ENCODE measurements around the gene MRM3. TPM values are rescaled to one million over a fixed set of nuclear protein-coding genes. Genes with fewer than 3 reads are reported as not detected.

MRM3 gene, protein sequence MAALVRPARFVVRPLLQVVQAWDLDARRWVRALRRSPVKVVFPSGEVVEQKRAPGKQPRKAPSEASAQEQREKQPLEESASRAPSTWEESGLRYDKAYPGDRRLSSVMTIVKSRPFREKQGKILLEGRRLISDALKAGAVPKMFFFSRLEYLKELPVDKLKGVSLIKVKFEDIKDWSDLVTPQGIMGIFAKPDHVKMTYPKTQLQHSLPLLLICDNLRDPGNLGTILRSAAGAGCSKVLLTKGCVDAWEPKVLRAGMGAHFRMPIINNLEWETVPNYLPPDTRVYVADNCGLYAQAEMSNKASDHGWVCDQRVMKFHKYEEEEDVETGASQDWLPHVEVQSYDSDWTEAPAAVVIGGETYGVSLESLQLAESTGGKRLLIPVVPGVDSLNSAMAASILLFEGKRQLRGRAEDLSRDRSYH
- total RNA-seq, result 10 to 100 TPM in 2 of 4 donors, 1 to 10 TPM in 2; 3.2 to 20.8 (median 11.6) TPM

DNA sequence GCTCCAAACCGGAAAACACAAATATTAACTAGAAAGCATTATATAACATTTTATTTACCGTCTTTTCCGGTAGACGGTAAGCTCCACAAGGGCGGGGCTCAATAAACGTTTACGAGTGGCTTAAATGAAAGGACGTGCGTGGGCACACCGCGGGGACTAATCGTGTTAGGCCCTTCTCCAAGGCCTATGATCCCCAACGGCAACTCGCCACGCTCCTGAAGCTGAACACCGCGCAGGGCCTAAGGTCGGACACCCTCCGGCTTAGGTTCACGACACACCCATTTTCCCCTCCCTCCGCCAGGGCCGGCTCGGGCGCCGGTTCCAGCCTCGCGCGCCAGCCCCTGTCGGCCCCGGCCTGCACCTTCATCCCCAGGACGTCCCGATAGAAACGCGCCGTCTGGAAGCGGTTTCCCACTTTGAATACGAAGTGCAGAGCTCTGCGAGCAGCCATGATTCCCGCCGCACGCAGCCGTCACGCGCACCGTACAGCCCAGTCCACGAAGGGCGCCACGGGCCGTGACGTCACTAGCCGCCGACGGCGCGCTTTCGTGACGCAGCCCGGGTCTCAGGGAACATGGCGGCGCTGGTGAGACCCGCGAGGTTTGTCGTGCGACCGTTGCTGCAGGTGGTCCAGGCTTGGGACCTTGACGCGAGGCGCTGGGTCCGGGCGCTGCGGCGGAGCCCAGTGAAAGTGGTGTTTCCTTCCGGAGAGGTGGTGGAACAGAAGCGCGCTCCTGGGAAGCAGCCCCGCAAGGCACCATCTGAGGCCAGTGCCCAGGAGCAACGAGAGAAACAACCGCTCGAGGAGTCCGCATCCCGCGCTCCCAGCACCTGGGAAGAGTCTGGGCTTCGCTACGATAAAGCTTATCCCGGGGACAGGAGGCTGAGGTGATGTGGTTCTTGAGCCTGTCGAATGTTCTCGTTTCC lies at the start of gene MRM3, which contains the start of gene GLOD4:
TSS of gene MRM3 (plus strand) at position 549 of the 927 bp plus-strand sequence. CDS start at position 575, 26 bp downstream.
TSS of gene GLOD4 (minus strand) at position 476 of the 927 bp plus-strand sequence. CDS start at position 451, 25 bp downstream.
- Histone ChIP-seq H3K36me3 (no peaks in the 10 kb centered on the region), H3K4me1 (no peaks in the 10 kb centered on the region), H3K4me3 (peak within 1 kb of the TSS; percentile 68 to 77), H3K27ac (peak within 1 kb of the TSS; percentile 79 to 85), H3K9me3 (no peaks in the 10 kb centered on the region), H3K27me3 (no peaks in the 10 kb centered on the region)
- intact Hi-C loops (cut with DNase I; ENCODE audit: low total_unique reads), result no loop called here
- TF ChIP-seq, protein P1, sequence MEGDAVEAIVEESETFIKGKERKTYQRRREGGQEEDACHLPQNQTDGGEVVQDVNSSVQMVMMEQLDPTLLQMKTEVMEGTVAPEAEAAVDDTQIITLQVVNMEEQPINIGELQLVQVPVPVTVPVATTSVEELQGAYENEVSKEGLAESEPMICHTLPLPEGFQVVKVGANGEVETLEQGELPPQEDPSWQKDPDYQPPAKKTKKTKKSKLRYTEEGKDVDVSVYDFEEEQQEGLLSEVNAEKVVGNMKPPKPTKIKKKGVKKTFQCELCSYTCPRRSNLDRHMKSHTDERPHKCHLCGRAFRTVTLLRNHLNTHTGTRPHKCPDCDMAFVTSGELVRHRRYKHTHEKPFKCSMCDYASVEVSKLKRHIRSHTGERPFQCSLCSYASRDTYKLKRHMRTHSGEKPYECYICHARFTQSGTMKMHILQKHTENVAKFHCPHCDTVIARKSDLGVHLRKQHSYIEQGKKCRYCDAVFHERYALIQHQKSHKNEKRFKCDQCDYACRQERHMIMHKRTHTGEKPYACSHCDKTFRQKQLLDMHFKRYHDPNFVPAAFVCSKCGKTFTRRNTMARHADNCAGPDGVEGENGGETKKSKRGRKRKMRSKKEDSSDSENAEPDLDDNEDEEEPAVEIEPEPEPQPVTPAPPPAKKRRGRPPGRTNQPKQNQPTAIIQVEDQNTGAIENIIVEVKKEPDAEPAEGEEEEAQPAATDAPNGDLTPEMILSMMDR (IDR thresholded peaks at IDR 0.05), result peak; percentile 23 to 61 (median 45)
- TF ChIP-seq POLR2A (IDR thresholded peaks at IDR 0.05), result peak; percentile 59 to 77
- DNase-seq, result peak; percentile 90 to 93

DNA sequence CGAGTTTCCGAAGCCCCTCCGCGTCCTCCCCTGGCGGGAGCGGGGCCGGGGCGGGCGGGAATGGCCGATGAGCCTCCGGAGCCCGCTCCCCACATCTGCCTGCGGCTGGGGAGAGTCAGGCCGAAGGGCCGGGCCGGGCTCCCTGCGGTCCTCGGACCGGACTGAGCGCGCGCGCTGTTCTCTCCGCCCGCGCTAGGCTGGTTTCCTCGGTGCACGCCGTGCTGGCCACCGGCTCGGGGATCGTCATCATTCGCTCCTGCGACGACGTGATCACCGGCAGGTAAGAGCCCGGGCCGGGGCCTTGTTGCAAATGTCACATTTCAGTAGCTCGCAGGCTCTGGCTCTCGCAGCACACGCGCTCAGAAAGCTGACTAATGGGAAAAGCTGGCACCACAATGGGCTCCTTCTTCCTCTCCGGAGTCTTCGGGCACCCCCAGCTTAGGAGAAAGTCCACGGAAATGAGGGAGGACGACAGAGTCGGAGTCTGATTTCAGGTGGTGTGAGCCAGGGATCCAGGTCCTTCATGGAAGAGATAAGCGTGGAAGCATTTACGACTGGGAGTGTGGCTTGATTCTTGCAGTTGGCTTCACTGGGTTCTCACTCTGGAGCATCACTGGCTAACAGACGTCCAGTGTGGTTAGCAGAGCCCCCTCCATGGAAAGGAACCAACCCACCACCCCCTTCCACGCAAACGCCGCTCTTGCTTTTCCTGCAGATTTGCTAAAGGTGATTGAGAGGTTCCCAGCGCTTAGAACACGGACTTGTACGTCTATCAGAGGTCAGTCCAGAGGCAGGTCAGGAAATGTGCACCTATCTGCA lies 49.0 kb upstream of the MRM3 start:
- H3K9me3 ChIP-seq, result no peaks in the 10 kb centered on the region
- H3K4me1 ChIP-seq, result no peaks in the 10 kb centered on the region
- no peaks in the 10 kb centered on the region for H3K27me3 ChIP-seq
- peak overlapping the region; percentile 49 to 96 for H3K4me3 ChIP-seq
- TF ChIP-seq, protein P1 (IDR thresholded peaks at IDR 0.05), result no peak
- TF ChIP-seq POLR2A (IDR thresholded peaks at IDR 0.05), result no peak
- peak in 1 of 2 donors; percentile 24 for DNase-seq
- H3K27ac ChIP-seq, result peak overlapping the region; percentile 78 to 81
- H3K36me3 ChIP-seq, result no peaks in the 10 kb centered on the region
- intact Hi-C loops (cut with DNase I; ENCODE audit: low total_unique reads), result no loop called here

DNA sequence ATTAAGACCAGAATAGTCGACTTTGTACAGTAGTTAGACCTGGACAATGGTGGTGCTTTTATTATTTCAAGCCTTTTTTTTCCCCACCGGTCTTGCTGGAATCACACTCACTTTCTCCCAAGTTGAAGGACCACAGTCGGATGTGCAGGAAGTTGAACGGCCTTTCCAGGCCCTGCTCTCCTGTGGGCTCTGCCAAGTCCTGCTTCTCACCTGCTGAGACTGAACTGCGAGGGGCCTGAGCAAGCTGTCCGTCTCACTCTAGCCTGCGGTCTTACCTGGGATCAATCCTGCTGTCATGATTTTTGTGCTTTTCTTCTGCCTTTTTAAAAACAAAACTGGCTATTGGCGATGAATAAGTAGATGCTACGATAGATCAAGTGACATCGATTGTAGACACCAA lies 48.4 kb upstream of the MRM3 start:
- H3K4me3 ChIP-seq, result no peak overlapping the region
- no peaks in the 10 kb centered on the region for H3K9me3 ChIP-seq
- intact Hi-C loops (cut with DNase I; ENCODE audit: low total_unique reads), result no loop called here
- H3K36me3 ChIP-seq, result no peaks in the 10 kb centered on the region
- DNase-seq, result no peak
- H3K4me1 ChIP-seq, result no peaks in the 10 kb centered on the region
- no peaks in the 10 kb centered on the region for H3K27me3 ChIP-seq
- TF ChIP-seq, protein P1 (IDR thresholded peaks at IDR 0.05), result no peak
- no peak for TF ChIP-seq POLR2A (IDR thresholded peaks at IDR 0.05)
- H3K27ac ChIP-seq, result no peak overlapping the region

DNA sequence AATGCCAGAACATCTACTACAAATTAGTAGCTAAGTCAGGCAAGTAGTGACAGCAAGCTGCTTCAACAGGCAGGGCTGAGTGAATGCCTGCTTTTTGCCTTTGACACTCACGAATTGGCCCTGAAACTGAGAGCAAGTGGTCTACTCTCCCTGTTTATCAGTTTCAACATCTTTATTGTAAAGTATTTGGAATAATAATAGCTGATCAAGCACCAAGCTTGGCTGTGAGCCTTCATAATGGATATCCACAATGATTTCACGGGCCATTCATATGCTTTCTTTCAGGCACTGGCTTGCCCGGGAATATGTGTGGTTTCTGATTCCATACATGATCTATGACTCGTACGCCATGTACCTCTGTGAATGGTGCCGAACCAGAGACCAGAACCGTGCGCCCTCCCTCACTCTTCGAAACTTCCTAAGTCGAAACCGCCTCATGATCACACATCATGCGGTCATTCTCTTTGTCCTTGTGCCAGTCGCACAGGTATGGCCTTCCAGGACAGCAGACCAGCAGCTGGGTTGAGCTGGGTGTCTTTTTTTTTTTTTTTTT lies 44.5 kb upstream of the MRM3 start:
- no peak for DNase-seq
- no peak for TF ChIP-seq POLR2A (IDR thresholded peaks at IDR 0.05)
- TF ChIP-seq, protein P1 (IDR thresholded peaks at IDR 0.05), result no peak
- no peaks in the 10 kb centered on the region for H3K4me1 ChIP-seq
- intact Hi-C loops (cut with DNase I; ENCODE audit: low total_unique reads), result no loop called here
- H3K27me3 ChIP-seq, result no peaks in the 10 kb centered on the region
- H3K4me3 ChIP-seq, result no peak overlapping the region
- no peaks in the 10 kb centered on the region for H3K9me3 ChIP-seq
- no peaks in the 10 kb centered on the region for H3K36me3 ChIP-seq
- H3K27ac ChIP-seq, result no peak overlapping the region
